MM.1S (cell line): Measurements from ENCODE around the gene TRIM8.

Experiments used
- CTCF ChIP-seq: fragments of 300-600 bp; sonication (generic); IDR thresholded peaks from 2 replicates; pipeline ENCODE4 v1.5.1; 2016; ENCODE audit warnings: antibody characterized with exemption, low read length, mixed read lengths
- EZH2 ChIP-seq: fragments of 300-600 bp; sonication (generic); optimal IDR thresholded peaks from 2 replicates; pipeline ENCODE3; 2017; ENCODE audit warnings: low read depth, mild to moderate bottlenecking, antibody characterized with exemption, low read length, mixed read lengths

- TF ChIP-seq CTCF (no peak), EZH2 (no peak)
These were observed 778 bp upstream of the TRIM8 start for GRCh38 chr10:102643336-102644065.
